Measurements from ENCODE around the gene HOXB9.

DNA sequence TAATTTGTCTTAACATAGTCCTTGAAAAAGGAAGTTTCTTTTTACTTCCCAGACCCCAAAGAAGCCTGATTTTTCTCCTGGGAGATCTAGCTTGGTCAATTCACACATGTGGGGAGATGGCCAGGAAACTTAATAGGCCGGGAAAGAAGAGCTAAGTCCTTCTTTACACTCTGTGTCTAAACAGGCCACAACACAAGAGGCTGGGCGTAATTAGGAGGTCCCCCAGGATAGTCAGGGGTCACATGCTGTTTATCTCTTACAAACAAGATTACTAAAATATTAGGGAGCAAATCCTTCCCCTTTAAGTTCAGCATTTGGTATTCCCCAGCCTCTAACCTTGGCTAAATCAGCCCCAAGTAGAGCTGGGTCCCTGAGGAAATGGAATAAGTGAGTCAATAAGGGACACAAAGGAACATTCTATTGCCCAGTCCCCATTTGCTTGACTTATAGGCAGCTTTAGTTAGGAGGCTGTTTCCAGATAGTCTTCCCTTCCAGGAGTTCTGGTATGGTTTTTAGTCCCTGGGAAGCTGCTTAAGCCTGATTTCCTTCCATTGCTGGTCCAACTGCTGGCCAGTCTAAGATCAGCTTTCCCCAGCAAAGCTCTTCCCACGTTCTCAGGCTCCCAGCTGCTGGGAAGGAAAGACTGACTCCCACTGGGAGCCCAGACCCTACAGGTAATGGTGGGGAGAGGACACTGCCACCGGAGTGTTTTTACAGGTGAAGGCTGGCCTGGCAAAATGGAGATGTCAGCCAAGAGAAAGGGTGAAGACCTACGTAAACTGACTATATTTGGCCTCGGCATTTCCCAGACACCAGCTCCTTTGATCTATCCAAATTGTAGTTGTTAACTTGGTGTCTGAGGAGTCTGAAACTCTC is 14.1 kb upstream of the HOXB9 start:
- TF ChIP-seq POLR2A (IDR thresholded peaks at IDR 0.05) (no peak), CTCF (IDR thresholded peaks at IDR 0.05) (no peak)
